ENCODE data around the gene SNCA. TPM values are rescaled to one million over a fixed set of nuclear protein-coding genes. Genes with fewer than 3 reads are reported as not detected.

Gene SNCA
- total RNA-seq, 5 donors from 2014 or later (not counting 1 experiment from before 2014, with no cell fraction given), result 0.25 to 0.90 (median 0.62) TPM; not detected in 1

DNA sequence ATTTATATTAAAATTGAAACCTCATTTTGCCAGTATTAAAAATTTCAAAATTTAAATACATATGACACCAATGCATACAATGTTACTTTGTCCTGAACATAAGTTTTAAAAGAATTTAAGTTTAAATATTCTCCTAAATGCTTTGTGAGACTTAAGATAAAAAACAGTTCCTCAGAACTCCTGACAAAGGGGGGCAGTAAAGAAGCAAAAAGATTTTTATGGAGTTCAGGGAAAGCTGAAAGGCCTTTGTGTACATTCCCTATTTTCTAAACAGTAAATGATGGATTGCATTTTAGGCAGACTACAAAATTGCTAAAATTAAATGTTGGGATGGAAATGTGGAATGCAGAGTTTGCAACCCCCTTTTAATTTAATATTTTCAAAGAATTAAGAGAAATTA, 81.7 kb downstream of the SNCA start:
- Mint-ChIP-seq H3K27me3 (peaks cover 2 to 9% of the 10 kb centered on the region in 2 donors), H3K4me3 (no peak overlapping the region), H3K9me3 (no peaks in the 10 kb centered on the region), H3K36me3 (no peaks in the 10 kb centered on the region), H3K27ac (no peak overlapping the region), H3K4me1 (no peaks in the 10 kb centered on the region)
- DNase-seq, result no peak
- no peak overlapping the region for H3K4me3 ChIP-seq (ENCODE audit: control insufficient read depth in 1 of 2, extremely low read depth in 1 of 2, low read length in 1 of 2)
- no peaks in the 10 kb centered on the region for H3K36me3 ChIP-seq (ENCODE audit: control insufficient read depth in 2 of 2, extremely low read depth in 1 of 2, insufficient read depth in 1 of 2, low read length in 1 of 2)
- POLR2A ChIA-PET, result no interaction called here
- CTCF ChIA-PET, result no interaction called here
- ATAC-seq (replicated peaks in 1 of 4), result no peak
- H3K4me1 ChIP-seq (ENCODE audit: control insufficient read depth in 1 of 2, extremely low read depth in 1 of 2, insufficient read depth in 2 of 2, low read length in 2 of 2), result no peaks in the 10 kb centered on the region
- H3K27me3 ChIP-seq (replicated peaks in 1 of 2; ENCODE audit: control insufficient read depth in 2 of 2, extremely low read depth in 1 of 2, insufficient read depth in 2 of 2, low read length in 1 of 2), result no peaks in the 10 kb centered on the region
- no peak overlapping the region for H3K27ac ChIP-seq (ENCODE audit: low read length)
- H3K9me3 ChIP-seq, result no peaks in the 10 kb centered on the region

DNA sequence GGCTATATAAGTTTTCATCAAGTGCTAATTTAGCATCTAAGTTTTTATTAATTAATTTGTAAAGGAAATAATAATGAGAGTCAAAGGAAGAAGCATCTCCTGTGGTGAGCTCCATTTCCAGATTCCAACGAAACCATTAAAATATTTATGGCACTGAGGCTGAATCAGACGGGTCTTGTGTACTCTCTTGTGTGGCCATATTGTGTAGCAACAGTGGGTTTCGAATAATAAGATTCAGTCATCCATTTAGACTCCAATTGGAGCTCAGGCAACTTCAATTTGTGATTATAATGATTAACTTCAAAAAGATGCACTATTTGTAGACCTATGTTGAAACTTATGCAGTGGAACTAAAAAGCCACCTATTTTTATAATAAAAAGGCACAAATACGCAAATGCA, 82.4 kb downstream of the SNCA start:
- H3K4me3 Mint-ChIP-seq, result no peak overlapping the region
- H3K27ac Mint-ChIP-seq, result no peak overlapping the region
- H3K36me3 Mint-ChIP-seq, result no peaks in the 10 kb centered on the region
- ChIA-PET POLR2A (no interaction called here), CTCF (no interaction called here)
- DNase-seq (no peak), ATAC-seq (replicated peaks in 1 of 4) (no peak)
- 60% methylated on average over 1 of the region's 4 CpGs for WGBS (ENCODE audit: insufficient coverage)
- H3K4me1 Mint-ChIP-seq, result no peaks in the 10 kb centered on the region
- no peaks in the 10 kb centered on the region for H3K36me3 ChIP-seq (ENCODE audit: control insufficient read depth in 2 of 2, extremely low read depth in 1 of 2, insufficient read depth in 1 of 2, low read length in 1 of 2)
- H3K27ac ChIP-seq (ENCODE audit: low read length), result no peak overlapping the region
- H3K27me3 ChIP-seq (replicated peaks in 1 of 2; ENCODE audit: control insufficient read depth in 2 of 2, extremely low read depth in 1 of 2, insufficient read depth in 2 of 2, low read length in 1 of 2), result no peaks in the 10 kb centered on the region
- peaks cover 2 to 9% of the 10 kb centered on the region in 2 donors for H3K27me3 Mint-ChIP-seq
- no peaks in the 10 kb centered on the region for H3K9me3 ChIP-seq
- H3K9me3 Mint-ChIP-seq, result no peaks in the 10 kb centered on the region
- H3K4me3 ChIP-seq (ENCODE audit: control insufficient read depth in 1 of 2, extremely low read depth in 1 of 2, low read length in 1 of 2), result no peak overlapping the region
- no peaks in the 10 kb centered on the region for H3K4me1 ChIP-seq (ENCODE audit: control insufficient read depth in 1 of 2, extremely low read depth in 1 of 2, insufficient read depth in 2 of 2, low read length in 2 of 2)

DNA sequence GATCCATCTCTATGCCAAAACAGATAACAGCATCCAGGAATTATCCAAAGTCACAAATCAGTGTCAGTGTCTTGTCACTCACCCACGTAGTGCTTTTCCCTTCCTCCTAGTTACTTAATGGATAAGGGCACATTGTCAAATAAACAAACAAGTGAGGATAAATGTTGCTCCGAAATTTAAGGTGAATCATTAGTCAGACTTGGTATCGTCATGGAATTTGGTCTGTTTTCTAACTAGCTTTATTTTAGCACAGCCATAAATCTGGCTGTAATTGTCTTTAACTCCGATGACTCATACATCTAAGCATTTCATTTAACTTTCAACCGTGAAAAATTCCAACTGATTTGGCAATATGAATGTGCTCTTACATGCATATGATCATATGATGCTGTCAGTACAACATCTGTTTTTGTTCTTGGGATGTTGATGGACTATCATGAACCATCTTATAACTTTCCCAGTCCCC, 83.3 kb downstream of the SNCA start:
- H3K4me3 Mint-ChIP-seq, result no peak overlapping the region
- peaks cover 2 to 9% of the 10 kb centered on the region in 2 donors for H3K27me3 Mint-ChIP-seq
- H3K27ac Mint-ChIP-seq, result no peak overlapping the region
- no peaks in the 10 kb centered on the region for H3K4me1 Mint-ChIP-seq
- ATAC-seq (replicated peaks in 1 of 4) (no peak), DNase-seq (no peak)
- H3K36me3 Mint-ChIP-seq, result no peaks in the 10 kb centered on the region
- Histone ChIP-seq H3K27ac (ENCODE audit: low read length) (no peak overlapping the region), H3K4me1 (ENCODE audit: control insufficient read depth in 1 of 2, extremely low read depth in 1 of 2, insufficient read depth in 2 of 2, low read length in 2 of 2) (no peaks in the 10 kb centered on the region), H3K4me3 (ENCODE audit: control insufficient read depth in 1 of 2, extremely low read depth in 1 of 2, low read length in 1 of 2) (no peak overlapping the region), H3K9me3 (no peaks in the 10 kb centered on the region), H3K27me3 (replicated peaks in 1 of 2; ENCODE audit: control insufficient read depth in 2 of 2, extremely low read depth in 1 of 2, insufficient read depth in 2 of 2, low read length in 1 of 2) (no peaks in the 10 kb centered on the region), H3K36me3 (ENCODE audit: control insufficient read depth in 2 of 2, extremely low read depth in 1 of 2, insufficient read depth in 1 of 2, low read length in 1 of 2) (no peaks in the 10 kb centered on the region)
- no peaks in the 10 kb centered on the region for H3K9me3 Mint-ChIP-seq
- POLR2A ChIA-PET, result no interaction called here
- WGBS (ENCODE audit: insufficient coverage), result 88% methylated on average over 2 of the region's 5 CpGs
- CTCF ChIA-PET, result no interaction called here

DNA sequence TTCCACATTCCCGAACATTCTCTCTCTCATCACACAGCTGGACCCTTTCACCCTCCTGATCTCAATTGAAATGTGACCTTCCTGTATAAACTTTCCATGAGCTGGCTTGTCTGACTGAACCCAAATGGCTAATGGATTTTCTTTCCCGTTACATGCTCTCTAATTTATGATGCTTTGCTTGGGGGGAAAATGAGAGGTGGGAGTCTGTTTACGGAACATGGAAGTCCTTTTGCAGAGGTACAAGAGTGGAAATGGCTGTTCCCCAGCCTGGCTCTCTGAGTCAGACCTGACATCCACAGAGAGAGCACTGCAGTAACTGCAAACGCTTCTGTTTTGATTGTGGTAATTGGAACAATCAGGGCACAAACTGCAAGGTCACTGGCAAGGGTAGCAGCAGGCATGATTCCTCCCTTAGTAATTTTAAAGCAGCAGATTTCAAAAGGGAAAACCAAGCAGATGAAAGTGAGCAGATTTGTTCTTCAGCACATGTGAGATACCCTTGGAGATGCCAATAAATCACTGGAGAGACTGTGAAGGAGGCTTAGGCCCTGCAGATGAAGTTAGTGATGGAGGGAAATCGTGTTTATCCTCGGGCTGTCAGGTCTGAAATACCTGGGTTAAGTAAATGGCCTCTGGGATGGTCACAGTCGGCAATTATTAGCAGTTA, 83.9 kb downstream of the SNCA start:
- no peak for ATAC-seq (replicated peaks in 1 of 4)
- POLR2A ChIA-PET, result interaction anchor here in 1 of 2 donors (0.7 kb wide), 1 partner anchor 249 kb away, joined by 3 read pairs; no protein-coding TSS in a partner anchor
- CTCF ChIA-PET, result interaction anchor here in 1 of 2 donors (0.7 kb wide), 1 partner anchor 19 kb away, joined by 3 read pairs; no protein-coding TSS in a partner anchor

DNA sequence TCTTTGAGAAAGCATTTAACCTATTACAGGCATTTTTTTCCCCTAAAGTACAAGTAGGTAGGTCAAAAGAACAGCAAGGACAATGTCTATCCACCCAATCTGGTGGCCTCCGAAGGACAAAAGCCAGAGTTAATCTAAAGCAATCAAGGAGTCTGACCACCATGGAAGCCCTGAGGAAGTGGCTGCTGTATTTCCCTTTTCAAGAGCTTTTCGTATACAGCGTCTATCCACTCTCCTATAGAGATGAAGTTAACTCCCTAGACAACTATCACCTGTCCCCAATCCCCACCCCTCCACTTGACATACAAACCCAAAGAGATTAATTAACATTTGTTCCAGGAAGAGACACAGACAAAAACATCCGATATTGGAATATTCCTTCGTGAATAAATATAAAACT, 85.5 kb downstream of the SNCA start:
- Mint-ChIP-seq H3K36me3 (no peaks in the 10 kb centered on the region), H3K4me3 (no peak overlapping the region), H3K4me1 (no peaks in the 10 kb centered on the region), H3K9me3 (no peaks in the 10 kb centered on the region), H3K27me3 (peaks cover 2 to 9% of the 10 kb centered on the region in 2 donors), H3K27ac (no peak overlapping the region)
- Histone ChIP-seq H3K36me3 (ENCODE audit: control insufficient read depth in 2 of 2, extremely low read depth in 1 of 2, insufficient read depth in 1 of 2, low read length in 1 of 2) (no peaks in the 10 kb centered on the region), H3K4me1 (ENCODE audit: control insufficient read depth in 1 of 2, extremely low read depth in 1 of 2, insufficient read depth in 2 of 2, low read length in 2 of 2) (no peaks in the 10 kb centered on the region), H3K4me3 (ENCODE audit: control insufficient read depth in 1 of 2, extremely low read depth in 1 of 2, low read length in 1 of 2) (no peak overlapping the region), H3K27ac (ENCODE audit: low read length) (no peak overlapping the region), H3K27me3 (replicated peaks in 1 of 2; ENCODE audit: control insufficient read depth in 2 of 2, extremely low read depth in 1 of 2, insufficient read depth in 2 of 2, low read length in 1 of 2) (no peaks in the 10 kb centered on the region), H3K9me3 (no peaks in the 10 kb centered on the region)
- POLR2A ChIA-PET, result no interaction called here
- 100% methylated on average over 2 of the region's 5 CpGs for WGBS (ENCODE audit: insufficient coverage)
- CTCF ChIA-PET, result no interaction called here
- ATAC-seq (replicated peaks in 1 of 4), result no peak
- DNase-seq, result no peak

More for the DNA sequence above, 83.9 kb downstream of the SNCA start:
- no peak overlapping the region for H3K4me3 Mint-ChIP-seq
- Histone ChIP-seq H3K27ac (ENCODE audit: low read length) (no peak overlapping the region), H3K9me3 (no peaks in the 10 kb centered on the region), H3K27me3 (replicated peaks in 1 of 2; ENCODE audit: control insufficient read depth in 2 of 2, extremely low read depth in 1 of 2, insufficient read depth in 2 of 2, low read length in 1 of 2) (no peaks in the 10 kb centered on the region), H3K4me1 (ENCODE audit: control insufficient read depth in 1 of 2, extremely low read depth in 1 of 2, insufficient read depth in 2 of 2, low read length in 2 of 2) (no peaks in the 10 kb centered on the region), H3K36me3 (ENCODE audit: control insufficient read depth in 2 of 2, extremely low read depth in 1 of 2, insufficient read depth in 1 of 2, low read length in 1 of 2) (no peaks in the 10 kb centered on the region), H3K4me3 (ENCODE audit: control insufficient read depth in 1 of 2, extremely low read depth in 1 of 2, low read length in 1 of 2) (no peak overlapping the region)
- WGBS (ENCODE audit: insufficient coverage), result 73% methylated on average over 2 of the region's 7 CpGs
- no peaks in the 10 kb centered on the region for H3K36me3 Mint-ChIP-seq
- no peak overlapping the region for H3K27ac Mint-ChIP-seq
- H3K4me1 Mint-ChIP-seq, result no peaks in the 10 kb centered on the region
- no peak for DNase-seq
- no peaks in the 10 kb centered on the region for H3K9me3 Mint-ChIP-seq
- H3K27me3 Mint-ChIP-seq, result peaks cover 2 to 9% of the 10 kb centered on the region in 2 donors

DNA sequence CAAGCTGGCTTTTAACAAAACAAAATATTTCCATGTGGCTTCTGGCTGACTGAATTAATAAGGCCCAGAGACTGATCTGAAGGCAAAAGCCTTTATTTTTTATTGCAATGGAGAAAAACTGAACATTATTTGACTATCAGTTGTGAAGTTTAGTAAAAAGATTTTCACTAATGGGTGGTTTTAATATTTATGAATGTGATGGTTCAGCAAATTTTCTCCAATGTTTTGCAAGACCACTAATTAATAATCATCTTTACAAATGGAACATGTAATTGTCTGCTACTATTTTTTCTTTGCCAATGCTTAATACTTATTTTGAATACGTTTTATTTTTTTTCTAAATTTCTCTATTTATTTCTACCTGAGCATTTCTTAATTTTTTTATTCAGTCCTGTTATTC, 90.6 kb downstream of the SNCA start:
- Mint-ChIP-seq H3K9me3 (no peaks in the 10 kb centered on the region), H3K27ac (no peak overlapping the region), H3K4me1 (no peaks in the 10 kb centered on the region), H3K4me3 (no peak overlapping the region), H3K36me3 (no peaks in the 10 kb centered on the region), H3K27me3 (no peaks in the 10 kb centered on the region)
- no peak for ATAC-seq (replicated peaks in 1 of 4)
- Histone ChIP-seq H3K4me1 (ENCODE audit: control insufficient read depth in 1 of 2, extremely low read depth in 1 of 2, insufficient read depth in 2 of 2, low read length in 2 of 2) (no peaks in the 10 kb centered on the region), H3K36me3 (ENCODE audit: control insufficient read depth in 2 of 2, extremely low read depth in 1 of 2, insufficient read depth in 1 of 2, low read length in 1 of 2) (no peaks in the 10 kb centered on the region), H3K9me3 (peaks cover 2% of the 10 kb centered on the region), H3K27me3 (replicated peaks in 1 of 2; ENCODE audit: control insufficient read depth in 2 of 2, extremely low read depth in 1 of 2, insufficient read depth in 2 of 2, low read length in 1 of 2) (no peaks in the 10 kb centered on the region), H3K27ac (ENCODE audit: low read length) (no peak overlapping the region), H3K4me3 (ENCODE audit: control insufficient read depth in 1 of 2, extremely low read depth in 1 of 2, low read length in 1 of 2) (no peak overlapping the region)
- ChIA-PET CTCF (no interaction called here), POLR2A (no interaction called here)
- DNase-seq, result no peak
- no CpG with 5 or more reads among the region's 1 CpG for WGBS (ENCODE audit: insufficient coverage)

DNA sequence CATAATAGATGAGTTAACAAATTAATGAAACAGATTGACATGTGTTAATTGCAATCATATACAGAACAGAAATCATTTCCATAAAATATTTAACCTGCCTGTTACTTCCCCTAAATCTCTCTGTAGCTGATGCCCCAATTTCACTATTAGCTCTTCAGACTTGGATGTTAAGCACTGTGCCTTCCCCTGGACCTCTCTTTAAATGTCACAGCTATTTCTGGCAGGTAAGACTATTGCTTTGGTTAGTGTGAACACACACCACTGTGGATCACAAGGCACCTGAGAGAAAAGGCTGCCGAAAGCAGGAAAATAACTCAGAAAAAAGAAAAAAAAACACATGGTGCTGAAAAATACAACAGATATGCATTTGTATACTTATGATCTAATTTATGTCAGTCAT, 91.3 kb downstream of the SNCA start:
- H3K9me3 ChIP-seq, result peaks cover 2% of the 10 kb centered on the region
- Mint-ChIP-seq H3K4me1 (no peaks in the 10 kb centered on the region), H3K36me3 (no peaks in the 10 kb centered on the region), H3K9me3 (no peaks in the 10 kb centered on the region), H3K4me3 (no peak overlapping the region), H3K27me3 (peaks cover 0 to 3% of the 10 kb centered on the region in 2 donors), H3K27ac (no peak overlapping the region)
- CTCF ChIA-PET, result no interaction called here
- H3K27ac ChIP-seq (ENCODE audit: low read length), result no peak overlapping the region
- H3K36me3 ChIP-seq (ENCODE audit: control insufficient read depth in 2 of 2, extremely low read depth in 1 of 2, insufficient read depth in 1 of 2, low read length in 1 of 2), result no peaks in the 10 kb centered on the region
- no CpG with 5 or more reads among the region's 1 CpG for WGBS (ENCODE audit: insufficient coverage)
- POLR2A ChIA-PET, result no interaction called here
- no peak overlapping the region for H3K4me3 ChIP-seq (ENCODE audit: control insufficient read depth in 1 of 2, extremely low read depth in 1 of 2, low read length in 1 of 2)
- H3K27me3 ChIP-seq (replicated peaks in 1 of 2; ENCODE audit: control insufficient read depth in 2 of 2, extremely low read depth in 1 of 2, insufficient read depth in 2 of 2, low read length in 1 of 2), result no peaks in the 10 kb centered on the region
- ATAC-seq (replicated peaks in 1 of 4) (no peak), DNase-seq (no peak)
- no peaks in the 10 kb centered on the region for H3K4me1 ChIP-seq (ENCODE audit: control insufficient read depth in 1 of 2, extremely low read depth in 1 of 2, insufficient read depth in 2 of 2, low read length in 2 of 2)
